Activated CD4-positive, alpha-beta T cell treated with anti-CD3 and anti-CD28 coated beads, Interleukin-2, amount 50 U/mL, for 48 hours (primary cell): Measurements from ENCODE around the gene DNAJA4.
"Not testable (repeated sequence)": the region's sequence is repeated elsewhere in the genome, so short reads cannot be mapped to it uniquely, and the experiment has no call there.

ENCODE experiments used
- DNase-seq, 2 experiments: peaks; one replicate each; pipeline ENCODE4 v3.0.0-alpha.2; 2020

DNAJA4 gene

GRCh38 chr15:78244893-78245292 is 19.5 kb upstream of the DNAJA4 start:
- DNase-seq, result no peak

DNA sequence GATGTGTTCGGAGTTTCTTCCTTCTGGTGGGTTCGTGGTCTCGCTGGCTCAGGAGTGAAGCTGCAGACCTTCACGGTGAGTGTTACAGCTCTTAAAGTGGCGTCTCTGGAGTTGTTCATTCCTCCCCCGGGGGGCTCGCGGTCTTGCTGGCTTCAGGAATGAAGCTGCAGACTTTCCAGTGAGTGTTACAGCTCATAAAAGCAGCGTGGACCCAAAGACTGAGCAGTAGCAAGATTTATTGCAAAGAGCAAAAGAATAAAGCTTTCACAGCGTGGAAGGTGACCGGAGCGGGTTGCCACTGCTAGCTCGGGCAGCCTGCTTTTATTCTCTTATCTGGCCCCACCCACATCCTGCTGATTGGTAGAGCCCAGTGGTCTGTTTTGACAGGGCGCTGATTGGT is 19.0 kb upstream of the DNAJA4 start:
- DNase-seq, result not testable (repeated sequence)

- DNase-seq, result not testable (repeated sequence)
Observed at GRCh38 chr15:78245976-78246620, 18.3 kb upstream of the DNAJA4 start.

DNA sequence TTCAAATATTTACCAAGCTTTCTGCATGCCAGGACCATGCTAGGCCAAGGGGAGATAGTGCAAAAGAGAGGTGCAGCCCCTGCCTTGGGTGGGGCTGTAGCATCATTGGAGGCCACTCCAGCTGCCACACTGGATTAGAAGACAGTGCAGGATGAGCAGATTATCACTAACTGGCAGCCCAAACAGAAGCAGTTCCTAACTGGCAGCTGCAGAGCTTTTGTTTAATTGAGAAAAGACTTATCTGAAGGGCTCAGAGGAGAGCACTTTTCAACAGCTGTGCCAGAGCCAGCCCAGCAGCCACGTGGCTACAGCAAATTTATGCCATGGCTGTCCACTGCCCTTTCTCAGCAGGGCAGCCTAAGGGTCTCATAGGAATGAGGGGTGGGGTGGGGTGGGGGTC is 16.5 kb upstream of the DNAJA4 start:
- no peak for DNase-seq

DNA sequence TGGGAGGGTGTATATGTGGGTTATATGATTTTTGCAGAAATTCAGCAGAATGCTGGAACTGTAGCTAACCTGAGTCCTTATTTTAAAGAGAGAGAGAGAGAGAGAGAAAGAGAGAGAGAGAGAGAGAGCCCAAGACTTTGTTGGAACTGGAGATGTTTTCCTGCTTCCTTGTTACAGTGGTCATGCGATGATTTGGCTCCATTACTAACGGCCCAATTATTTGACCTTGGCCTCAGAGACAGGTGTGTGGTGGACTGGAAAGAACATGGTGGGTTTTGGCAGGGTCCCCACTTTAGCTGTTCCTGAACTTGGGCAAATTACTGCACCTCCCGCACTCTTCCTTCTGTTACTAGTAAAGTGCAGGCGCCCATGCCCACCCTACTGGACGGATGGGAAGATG is 15.2 kb upstream of the DNAJA4 start:
- no peak for DNase-seq

GRCh38 chr15:78251136-78251535 is 13.2 kb upstream of the DNAJA4 start:
- DNase-seq, result no peak

DNA sequence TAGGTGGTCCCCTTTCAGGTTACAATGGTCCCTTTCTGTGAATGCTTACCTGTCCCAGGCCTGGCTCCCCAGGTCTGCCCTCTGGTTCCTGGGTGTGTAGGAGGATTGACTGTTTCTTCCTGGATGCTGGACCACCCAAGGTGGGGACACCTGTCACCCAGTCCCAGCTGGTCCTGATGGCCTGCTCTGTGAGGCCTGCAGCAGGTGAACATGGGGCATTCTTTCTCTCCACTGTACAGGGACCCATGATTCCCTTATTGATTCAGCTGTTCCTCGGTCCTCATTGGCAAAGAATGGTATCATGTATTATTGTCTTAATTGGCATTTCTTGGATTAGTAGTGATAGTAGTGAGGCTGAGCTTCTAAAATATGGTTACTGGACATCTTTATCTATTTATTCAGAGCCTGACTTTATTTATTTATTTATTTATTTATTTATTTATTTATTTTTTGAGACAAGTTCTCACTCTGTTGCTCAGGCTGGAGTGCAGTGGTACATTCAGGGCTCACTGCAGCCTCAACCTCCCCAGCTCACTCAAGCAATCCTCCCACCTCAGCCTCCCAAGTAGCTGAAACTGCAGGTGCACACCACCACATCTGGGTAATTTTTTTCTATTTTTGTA is 8.8 kb upstream of the DNAJA4 start:
- DNase-seq, result no peak

GRCh38 chr15:78256044-78256437 is 8.3 kb upstream of the DNAJA4 start:
- DNase-seq, result no peak

GRCh38 chr15:78257681-78258080 is 6.7 kb upstream of the DNAJA4 start:
- no peak for DNase-seq

DNA sequence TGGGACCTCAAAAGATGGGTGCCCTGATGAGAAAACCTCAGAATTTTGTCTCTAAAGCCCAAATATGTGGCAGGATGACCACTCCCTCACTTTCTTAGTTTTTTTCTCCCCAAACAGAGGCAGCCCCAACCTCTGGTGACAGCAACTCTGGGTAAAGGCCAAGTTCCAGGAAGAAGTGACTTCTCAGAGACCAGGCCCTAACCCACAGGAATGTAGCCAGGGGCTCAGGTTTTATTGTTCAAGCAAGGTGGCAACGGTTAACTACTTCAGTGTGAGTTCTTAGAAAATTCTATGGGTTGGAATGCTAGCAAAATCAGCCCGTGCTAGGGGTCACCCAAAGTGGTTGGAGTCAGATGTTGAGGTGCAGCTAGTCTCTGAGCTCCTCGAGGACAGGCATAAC is 5.1 kb upstream of the DNAJA4 start:
- DNase-seq, result no peak

GRCh38 chr15:78260489-78260888 is 3.9 kb upstream of the DNAJA4 start:
- DNase-seq, result no peak

DNA sequence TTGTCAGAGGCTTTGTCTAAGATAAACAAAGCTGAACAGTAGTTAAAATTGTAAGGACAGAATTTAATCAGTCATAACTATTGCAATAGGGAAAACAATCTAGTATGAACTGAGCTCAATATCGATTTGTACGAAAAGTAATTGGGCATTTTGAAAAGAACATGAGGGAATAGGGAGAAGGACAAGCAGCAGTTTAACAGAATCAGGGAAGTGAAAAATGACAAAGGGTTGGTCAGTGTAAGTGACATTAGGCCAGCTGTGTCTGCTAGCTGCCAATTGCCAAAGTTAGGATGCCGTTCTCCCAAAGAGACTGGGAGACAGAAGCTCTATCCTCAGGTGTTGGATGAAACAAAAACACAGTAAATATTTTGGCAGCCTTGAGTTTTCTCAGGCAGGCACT is 3.3 kb upstream of the DNAJA4 start:
- no peak for DNase-seq

GRCh38 chr15:78263351-78263781 is 996 bp upstream of the DNAJA4 start:
- DNase-seq, result no peak

- DNase-seq, result no peak
Observed at GRCh38 chr15:78263907-78264303, 457 bp upstream of the DNAJA4 start.

DNA sequence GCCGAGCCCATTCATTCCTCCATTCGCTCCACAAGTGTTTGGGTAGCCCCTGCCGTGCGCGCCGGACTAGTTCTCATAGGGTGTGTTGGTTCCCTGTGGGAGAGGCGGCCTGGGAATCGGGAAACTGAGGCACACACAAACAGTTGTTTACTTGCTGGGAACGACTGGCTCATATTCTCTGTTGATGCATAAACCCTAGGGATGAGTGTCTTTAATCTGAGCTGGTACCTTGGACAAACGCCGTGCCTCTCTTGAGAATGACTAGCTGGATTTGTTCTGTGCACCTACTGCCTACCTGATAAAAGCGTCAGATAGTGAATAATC is 737 bp downstream of the DNAJA4 start:
- DNase-seq, result no peak

DNA sequence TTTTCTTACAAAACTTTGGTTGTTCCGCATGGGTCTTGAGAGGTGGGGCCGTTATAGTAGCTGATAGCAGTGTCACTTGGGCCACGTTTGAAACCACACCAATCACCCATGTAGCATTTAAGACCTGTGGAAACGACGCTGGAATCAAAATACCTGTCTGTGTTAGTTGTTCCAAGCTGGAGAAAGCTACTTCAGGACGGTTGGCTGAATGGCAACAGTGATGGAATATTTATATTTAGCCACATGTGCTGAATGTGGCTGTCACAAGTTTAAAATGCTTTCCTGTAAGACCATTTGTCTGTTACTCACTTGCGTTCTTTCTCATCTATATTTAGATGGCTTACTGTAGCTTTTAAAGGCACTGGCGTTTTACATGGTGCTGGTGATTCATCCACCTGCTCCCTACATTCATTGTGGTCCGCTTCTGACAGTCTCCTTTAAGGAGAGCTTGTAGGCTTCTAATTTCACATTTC is 1.4 kb downstream of the DNAJA4 start:
- DNase-seq, result no peak

DNA sequence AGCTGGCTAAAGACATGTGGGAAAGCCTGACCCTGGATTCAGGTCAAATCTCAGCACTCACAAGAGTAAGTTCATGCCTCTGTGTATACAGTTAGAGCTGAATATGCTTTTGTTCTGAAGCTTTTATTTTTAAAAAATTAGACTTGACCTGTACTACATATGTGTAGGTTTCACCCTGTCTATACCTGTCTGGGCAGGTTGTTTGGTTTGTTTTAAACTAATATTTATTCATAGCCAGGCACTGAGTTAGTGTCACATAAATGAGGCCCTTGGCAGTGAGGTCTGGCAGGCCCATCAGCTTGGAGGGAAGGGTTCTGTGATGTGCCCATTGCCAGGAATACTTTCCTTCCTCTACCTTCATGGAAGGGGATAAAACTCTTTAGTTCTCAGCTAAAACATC is 1.9 kb downstream of the DNAJA4 start:
- DNase-seq, result no peak

GRCh38 chr15:78266806-78267205 is 2.4 kb downstream of the DNAJA4 start:
- DNase-seq, result no peak

DNA sequence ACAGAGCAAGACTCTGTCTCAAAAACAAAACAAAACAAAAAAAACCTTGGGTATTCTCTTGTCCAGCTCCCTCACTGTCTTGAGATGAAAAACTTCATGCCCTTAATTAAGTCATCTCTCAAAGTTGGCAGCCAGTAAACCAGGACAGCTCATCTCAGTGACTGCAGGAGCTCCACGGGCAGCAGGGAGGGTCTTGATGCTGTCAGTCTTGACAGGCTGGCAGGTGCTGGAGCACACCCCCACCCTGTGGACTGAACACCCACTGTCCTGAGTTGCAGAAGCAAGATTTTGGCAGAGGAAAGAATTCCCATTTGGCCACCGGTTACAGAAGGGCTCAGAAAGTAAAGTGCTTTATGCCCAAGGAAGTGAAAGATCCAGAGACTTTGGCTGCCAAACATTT is 8.0 kb downstream of the DNAJA4 start:
- no peak for DNase-seq

GRCh38 chr15:78272776-78273175 is 8.4 kb downstream of the DNAJA4 start:
- DNase-seq, result no peak

DNA sequence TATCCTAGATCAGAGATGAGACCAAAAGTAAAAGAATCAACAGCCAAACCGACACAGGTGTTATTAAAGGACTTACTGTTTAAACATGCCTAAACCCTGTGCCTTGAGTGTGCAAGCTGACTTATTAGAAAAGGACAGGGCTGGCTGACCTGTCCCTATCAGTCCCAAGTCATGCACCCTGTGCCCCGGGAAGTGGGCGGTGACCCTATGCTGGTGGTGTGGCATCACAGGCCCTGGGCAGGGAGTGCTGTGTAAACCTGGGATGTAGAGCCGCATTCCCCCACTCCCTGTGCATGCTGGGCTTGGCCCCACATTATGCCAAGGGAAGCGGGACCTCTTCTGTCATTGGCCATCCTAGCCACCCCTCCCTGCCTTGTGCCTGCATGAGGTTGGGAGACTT is 10.6 kb downstream of the DNAJA4 start:
- no peak for DNase-seq

GRCh38 chr15:78276064-78276943 is 11.9 kb downstream of the DNAJA4 start:
- no peak for DNase-seq

- no peak for DNase-seq
Observed at GRCh38 chr15:78280319-78281072, 16.1 kb downstream of the DNAJA4 start.
